Nephron (organoid): Measurements from ENCODE around the gene EXOC7.
A peak's percentile ranks its signal among the peaks of the same experiment; 100 is the strongest.

Source experiments
- H3K27ac Mint-ChIP-seq, 3 experiments: 2 replicates each; pipeline ENCODE4 v1.8.0; 2020; ENCODE audit warnings: mixed read lengths in 3 of 3, mild to moderate bottlenecking in 2 of 3, moderate library complexity in 1 of 3
- H3K27me3 Mint-ChIP-seq: 2 replicates; pipeline ENCODE4 v1.8.0; 2021; ENCODE audit warnings: low read depth, mild to moderate bottlenecking, moderate library complexity, mixed read lengths
- H3K36me3 Mint-ChIP-seq: 2 replicates; pipeline ENCODE4 v1.8.0; 2020; ENCODE audit warnings: low read depth, mixed read lengths
- H3K4me1 Mint-ChIP-seq: 2 replicates; pipeline ENCODE4 v1.8.0; 2020; ENCODE audit warnings: mixed read lengths
- H3K4me3 Mint-ChIP-seq, 3 experiments: 2 replicates each; pipeline ENCODE4 v1.8.0; 2020; ENCODE audit warnings: mild to moderate bottlenecking in 3 of 3, mixed read lengths in 3 of 3, moderate library complexity in 2 of 3
- H3K9me3 Mint-ChIP-seq: 2 replicates; pipeline ENCODE4 v1.8.0; 2020; ENCODE audit warnings: mixed read lengths
- TF ChIP-seq, protein P1 (sequence below), 3 experiments: fragments of 200-600 bp; sonication (generic); IDR thresholded peaks; one replicate each; pipeline ENCODE4 v1.5.0; 2021; ENCODE audit warnings: antibody characterized with exemption in 3 of 3; ENCODE audit not compliant: unreplicated experiment in 3 of 3

Gene EXOC7

DNA sequence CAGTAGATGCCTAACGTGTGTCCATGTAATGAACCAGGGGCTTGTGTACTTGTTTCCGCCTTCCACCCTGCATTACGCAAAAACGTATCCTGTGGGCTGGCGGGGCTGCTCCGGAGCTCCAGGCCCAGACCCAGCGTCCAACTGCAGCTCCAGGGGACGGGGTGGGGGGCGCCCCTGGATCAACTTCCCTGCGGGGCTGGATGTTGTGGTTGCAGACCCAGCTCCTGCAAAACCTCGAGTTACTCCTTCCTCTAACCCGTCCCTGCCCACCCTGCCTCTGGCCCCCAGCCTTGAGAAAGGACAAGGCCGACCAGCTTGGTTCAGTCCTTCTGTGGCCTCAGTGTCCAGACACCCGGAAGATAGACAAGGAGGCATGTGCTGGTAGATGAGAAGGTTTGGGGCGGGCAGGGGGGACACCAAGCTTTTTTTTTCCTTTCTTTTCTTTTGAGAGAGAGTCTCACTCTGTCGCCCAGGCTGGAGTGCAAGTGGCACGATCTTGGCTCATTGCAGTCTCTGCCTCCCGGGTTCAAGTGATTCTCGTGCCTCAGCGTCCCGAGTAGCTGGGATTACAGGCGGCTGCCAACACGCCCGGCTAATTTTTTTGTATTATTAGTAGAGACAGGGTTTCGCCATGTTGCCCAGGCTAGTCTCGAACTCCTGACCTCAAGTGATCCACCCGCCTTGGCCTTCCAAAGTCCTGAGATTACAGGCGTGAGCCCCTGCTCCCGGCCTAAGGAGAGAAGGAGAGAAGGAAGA, 731 bp upstream of the EXOC7 start:
- H3K36me3 Mint-ChIP-seq = peaks cover 21% of the 10 kb centered on the region
- H3K4me3 Mint-ChIP-seq = peak overlapping the region; percentile 94 to 95 (median 95)
- peak overlapping the region; percentile 99 to 100 (median 99) for H3K27ac Mint-ChIP-seq
- peaks cover 4% of the 10 kb centered on the region for H3K27me3 Mint-ChIP-seq
- peaks cover 24% of the 10 kb centered on the region for H3K4me1 Mint-ChIP-seq
- H3K9me3 Mint-ChIP-seq = no peaks in the 10 kb centered on the region
- TF ChIP-seq, protein P1, sequence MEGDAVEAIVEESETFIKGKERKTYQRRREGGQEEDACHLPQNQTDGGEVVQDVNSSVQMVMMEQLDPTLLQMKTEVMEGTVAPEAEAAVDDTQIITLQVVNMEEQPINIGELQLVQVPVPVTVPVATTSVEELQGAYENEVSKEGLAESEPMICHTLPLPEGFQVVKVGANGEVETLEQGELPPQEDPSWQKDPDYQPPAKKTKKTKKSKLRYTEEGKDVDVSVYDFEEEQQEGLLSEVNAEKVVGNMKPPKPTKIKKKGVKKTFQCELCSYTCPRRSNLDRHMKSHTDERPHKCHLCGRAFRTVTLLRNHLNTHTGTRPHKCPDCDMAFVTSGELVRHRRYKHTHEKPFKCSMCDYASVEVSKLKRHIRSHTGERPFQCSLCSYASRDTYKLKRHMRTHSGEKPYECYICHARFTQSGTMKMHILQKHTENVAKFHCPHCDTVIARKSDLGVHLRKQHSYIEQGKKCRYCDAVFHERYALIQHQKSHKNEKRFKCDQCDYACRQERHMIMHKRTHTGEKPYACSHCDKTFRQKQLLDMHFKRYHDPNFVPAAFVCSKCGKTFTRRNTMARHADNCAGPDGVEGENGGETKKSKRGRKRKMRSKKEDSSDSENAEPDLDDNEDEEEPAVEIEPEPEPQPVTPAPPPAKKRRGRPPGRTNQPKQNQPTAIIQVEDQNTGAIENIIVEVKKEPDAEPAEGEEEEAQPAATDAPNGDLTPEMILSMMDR (IDR thresholded peaks at IDR 0.05; ENCODE audit: unreplicated experiment in 3 of 3) = no peak

DNA sequence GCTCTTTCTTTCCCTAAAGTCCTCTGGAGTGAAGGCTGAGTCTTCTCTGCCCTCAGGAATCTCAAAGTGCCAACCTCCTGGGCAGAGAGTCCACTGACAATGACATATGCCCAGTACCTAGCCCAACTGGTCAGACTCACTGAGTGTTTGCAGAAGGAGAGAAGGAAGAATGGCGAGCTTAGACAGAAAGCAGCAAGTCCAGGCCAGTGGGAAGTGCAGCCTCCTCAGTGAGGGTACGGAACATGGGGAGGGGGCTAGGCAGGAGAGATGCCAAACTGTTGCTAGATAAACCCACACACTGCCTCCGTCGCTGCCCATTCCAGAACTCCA, 678 bp downstream of the EXOC7 start:
- peak overlapping the region; percentile 94 to 95 (median 95) for H3K4me3 Mint-ChIP-seq
- H3K4me1 Mint-ChIP-seq = peaks cover 24% of the 10 kb centered on the region
- H3K27me3 Mint-ChIP-seq = peaks cover 4% of the 10 kb centered on the region
- H3K9me3 Mint-ChIP-seq = no peaks in the 10 kb centered on the region
- H3K27ac Mint-ChIP-seq = peak overlapping the region; percentile 99 to 100 (median 99)
- peaks cover 33% of the 10 kb centered on the region for H3K36me3 Mint-ChIP-seq
- TF ChIP-seq, protein P1 (IDR thresholded peaks at IDR 0.05; ENCODE audit: unreplicated experiment in 3 of 3) = no peak

DNA sequence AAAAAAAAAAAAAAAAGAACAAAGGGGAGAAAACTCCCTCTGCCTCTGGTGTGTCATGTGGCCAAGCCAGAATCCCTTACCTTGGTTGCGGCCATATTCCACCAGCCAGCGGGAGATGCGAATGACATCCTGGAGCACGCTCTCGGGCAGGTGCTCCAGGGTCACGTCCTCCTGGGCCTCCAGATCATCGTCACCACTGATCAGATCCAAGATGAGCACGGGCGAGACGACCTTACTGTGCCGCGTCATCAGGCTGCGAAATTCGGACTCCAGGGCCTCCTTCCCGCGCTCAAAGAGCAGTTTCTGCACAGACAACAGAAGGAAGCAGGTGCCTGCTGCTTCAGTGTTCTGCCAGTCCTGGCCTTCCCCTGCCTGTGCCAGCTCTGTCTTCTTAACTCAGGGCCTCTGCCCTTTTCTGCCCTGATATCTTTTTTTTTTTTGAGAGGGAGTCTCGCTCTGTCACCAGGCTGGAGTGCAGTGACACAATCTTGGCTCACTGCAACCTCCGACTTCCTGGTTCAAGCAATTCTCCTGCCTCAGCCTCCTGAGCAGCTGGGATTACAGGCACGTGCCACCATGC, 5.8 kb downstream of the EXOC7 start:
- H3K27me3 Mint-ChIP-seq = no peaks in the 10 kb centered on the region
- peaks cover 3% of the 10 kb centered on the region for H3K4me1 Mint-ChIP-seq
- no peak overlapping the region for H3K27ac Mint-ChIP-seq
- peaks cover 62% of the 10 kb centered on the region for H3K36me3 Mint-ChIP-seq
- no peaks in the 10 kb centered on the region for H3K9me3 Mint-ChIP-seq
- H3K4me3 Mint-ChIP-seq = no peak overlapping the region
- TF ChIP-seq, protein P1 (IDR thresholded peaks at IDR 0.05; ENCODE audit: unreplicated experiment in 3 of 3) = no peak

DNA sequence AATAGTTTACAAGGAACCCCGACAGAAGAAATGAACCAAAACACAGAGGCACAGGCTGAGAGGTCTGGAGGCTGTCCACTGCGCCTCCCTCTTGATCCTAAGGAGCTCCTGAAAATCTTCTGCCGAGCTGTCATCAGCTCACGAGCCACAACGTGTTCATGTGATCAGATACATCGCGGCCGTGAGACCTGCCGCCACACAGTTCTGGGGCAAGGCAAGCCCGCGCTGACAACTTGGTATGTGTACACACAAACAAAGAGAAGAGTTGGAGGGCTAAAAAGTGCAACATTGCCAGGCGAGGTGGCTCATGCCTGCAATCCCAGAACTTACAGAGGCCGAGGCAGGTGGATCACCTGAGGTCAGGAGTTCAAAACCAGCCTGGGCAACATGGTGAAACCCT, 7.6 kb downstream of the EXOC7 start:
- TF ChIP-seq, protein P1 (IDR thresholded peaks at IDR 0.05; ENCODE audit: unreplicated experiment in 3 of 3) = no peak
- Mint-ChIP-seq H3K4me1 (no peaks in the 10 kb centered on the region), H3K27me3 (no peaks in the 10 kb centered on the region), H3K36me3 (peaks cover 61% of the 10 kb centered on the region), H3K9me3 (no peaks in the 10 kb centered on the region), H3K27ac (no peak overlapping the region), H3K4me3 (no peak overlapping the region)

DNA sequence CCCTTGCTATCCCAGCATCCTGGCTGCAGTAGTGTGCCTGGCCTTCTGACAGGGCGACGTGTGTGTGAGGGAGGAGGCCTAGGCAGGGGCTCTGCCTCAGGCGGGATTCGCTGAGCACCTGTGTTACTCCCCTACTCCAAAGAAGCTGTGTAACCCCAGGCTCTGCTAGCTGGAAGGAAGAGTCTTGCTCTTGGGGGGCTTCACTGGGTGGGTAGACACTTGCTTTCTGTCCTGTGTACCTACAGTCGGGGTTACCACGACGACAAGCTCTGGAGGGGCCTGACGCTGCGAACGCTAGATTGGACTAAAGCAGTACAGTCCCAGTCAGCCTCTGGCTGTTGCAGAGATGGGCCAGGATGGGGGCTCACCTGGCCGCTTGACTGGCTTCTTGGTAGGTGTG, 9.5 kb downstream of the EXOC7 start:
- Mint-ChIP-seq H3K27me3 (no peaks in the 10 kb centered on the region), H3K4me3 (no peak overlapping the region), H3K36me3 (peaks cover 54% of the 10 kb centered on the region), H3K27ac (no peak overlapping the region), H3K9me3 (no peaks in the 10 kb centered on the region), H3K4me1 (no peaks in the 10 kb centered on the region)
- TF ChIP-seq, protein P1 (IDR thresholded peaks at IDR 0.05; ENCODE audit: unreplicated experiment in 3 of 3) = no peak
